GM18505 (cell line): ENCODE measurements around the gene C10orf95.
A peak's percentile ranks its signal among the peaks of the same experiment; 100 is the strongest.

Experiments
- ATAC-seq: cut with Tn5 transposase; IDR thresholded peaks from one replicate; pipeline ENCODE4 v1.9.1; 2021; ENCODE audit not compliant: unreplicated experiment
- POLR2A ChIP-seq: IDR thresholded peaks from 4 replicates; pipeline ENCODE4 v1.6.1; 2011; ENCODE audit warnings: borderline replicate concordance; ENCODE audit not compliant: insufficient read depth, insufficient read length; ENCODE audit errors: extremely low read depth

Gene C10orf95

GRCh38 chr10:102473445-102474331 lies 22.3 kb upstream of the C10orf95 start:
- no peak for ATAC-seq
- no peak for TF ChIP-seq POLR2A

- TF ChIP-seq POLR2A: no peak
- ATAC-seq: no peak
These were observed 19.5 kb upstream of the C10orf95 start for GRCh38 chr10:102470579-102471546.

- no peak for TF ChIP-seq POLR2A
- ATAC-seq: no peak
These were observed 17.3 kb upstream of the C10orf95 start for GRCh38 chr10:102468683-102469082.

- no peak for TF ChIP-seq POLR2A
- no peak for ATAC-seq
These were observed 16.7 kb upstream of the C10orf95 start for GRCh38 chr10:102467971-102468438.

GRCh38 chr10:102467318-102467717 lies 16.0 kb upstream of the C10orf95 start:
- TF ChIP-seq POLR2A: no peak
- no peak for ATAC-seq

GRCh38 chr10:102465466-102465865 lies 14.1 kb upstream of the C10orf95 start:
- ATAC-seq: no peak
- no peak for TF ChIP-seq POLR2A

GRCh38 chr10:102463983-102464382 lies 12.6 kb upstream of the C10orf95 start:
- TF ChIP-seq POLR2A: no peak
- ATAC-seq: no peak

GRCh38 chr10:102462512-102463054 lies 11.2 kb upstream of the C10orf95 start:
- ATAC-seq: no peak

GRCh38 chr10:102461187-102462054 lies 10.1 kb upstream of the C10orf95 start:
- TF ChIP-seq POLR2A: peak; percentile 62
- ATAC-seq: peak; percentile 93

More at GRCh38 chr10:102462512-102463054, 11.2 kb upstream of the C10orf95 start:
- TF ChIP-seq POLR2A: no peak

GRCh38 chr10:102460836-102461186 lies 9.5 kb upstream of the C10orf95 start:
- TF ChIP-seq POLR2A: no peak
- ATAC-seq: peak; percentile 25

GRCh38 chr10:102458656-102459055 lies 7.3 kb upstream of the C10orf95 start:
- no peak for ATAC-seq

GRCh38 chr10:102457591-102458150 lies 6.3 kb upstream of the C10orf95 start:
- no peak for TF ChIP-seq POLR2A
- no peak for ATAC-seq

More at GRCh38 chr10:102458656-102459055, 7.3 kb upstream of the C10orf95 start:
- no peak for TF ChIP-seq POLR2A
